Hepatocyte (in vitro differentiated cells): ENCODE data around the gene GPATCH2. TPM values are rescaled to one million over a fixed set of nuclear protein-coding genes. Genes with fewer than 3 reads are reported as not detected.

ENCODE experiments used
- DNase-seq: peaks from one replicate; pipeline ENCODE4 v3.0.0-alpha.2; 2016; ENCODE audit warnings: low spot score
- H2AFZ ChIP-seq: fragments of 200-600 bp; sonication (generic); 2 replicates; pipeline ENCODE4 v1.6.0; 2016; ENCODE audit warnings: antibody characterized with exemption, mild to moderate bottlenecking
- H3K27ac ChIP-seq: fragments of 200-600 bp; sonication (generic); 2 replicates; pipeline ENCODE4 v1.5.1; 2016; ENCODE audit warnings: mild to moderate bottlenecking
- H3K27me3 ChIP-seq: fragments of 200-600 bp; sonication (generic); 2 replicates; pipeline ENCODE4 v1.6.1; 2016
- H3K36me3 ChIP-seq: fragments of 200-600 bp; sonication (generic); replicated peaks from 2 replicates; pipeline ENCODE4 v1.5.1; 2016; ENCODE audit warnings: low read depth; ENCODE audit not compliant: insufficient read depth
- H3K4me1 ChIP-seq: fragments of 200-600 bp; sonication (generic); 2 replicates; pipeline ENCODE4 v1.5.1; 2016; ENCODE audit warnings: mild to moderate bottlenecking, moderate library complexity; ENCODE audit not compliant: insufficient read depth
- H3K4me2 ChIP-seq: fragments of 200-600 bp; sonication (generic); 2 replicates; pipeline ENCODE4 v1.6.0; 2016
- H3K4me3 ChIP-seq: fragments of 200-600 bp; sonication (generic); 2 replicates; pipeline ENCODE4 v1.5.1; 2016; ENCODE audit warnings: mild to moderate bottlenecking
- H3K79me2 ChIP-seq: fragments of 200-600 bp; sonication (generic); 2 replicates; pipeline ENCODE4 v1.6.0; 2017; ENCODE audit warnings: mild to moderate bottlenecking
- H3K9me2 ChIP-seq: fragments of 200-600 bp; sonication (generic); replicated peaks from 2 replicates; pipeline ENCODE4 v1.6.0; 2017; ENCODE audit warnings: mild to moderate bottlenecking; ENCODE audit not compliant: insufficient read depth
- H3K9me3 ChIP-seq: fragments of 200-600 bp; sonication (generic); 2 replicates; pipeline ENCODE4 v1.5.1; 2016; ENCODE audit warnings: low read depth, mild to moderate bottlenecking
- H4K20me1 ChIP-seq: fragments of 200-600 bp; sonication (generic); 2 replicates; pipeline ENCODE4 v1.6.0; 2016; ENCODE audit warnings: mild to moderate bottlenecking; ENCODE audit not compliant: insufficient read depth, poor library complexity, severe bottlenecking
- EZH2 ChIP-seq: fragments of 200-600 bp; sonication (generic); IDR thresholded peaks from 2 replicates; pipeline ENCODE4 v1.6.1; 2016; ENCODE audit warnings: antibody characterized with exemption, mild to moderate bottlenecking, borderline replicate concordance
- EZH2phosphoT487 ChIP-seq: fragments of 200-600 bp; sonication (generic); IDR thresholded peaks from one replicate; pipeline ENCODE4 v1.6.1; 2018; ENCODE audit warnings: antibody characterized with exemption, mild to moderate bottlenecking, low read depth, moderate library complexity; ENCODE audit not compliant: unreplicated experiment, severe bottlenecking
- WGBS: methylation state at CpG from one replicate; pipeline ENCODE4 v1.1.6; 2016; ENCODE audit warnings: low lambda C conversion rate; ENCODE audit errors: missing lambda C conversion rate; 5-methylcytosine and 5-hydroxymethylcytosine counted together
- polyA plus RNA-seq: library from polyadenylated mRNA; unstranded; fragments of >200 nt; fragmentation: Nextera tagmentation; extraction: Ambion mirVana; gene quantifications from 2 replicates; pipeline ENCODE4 v1.2.1, GENCODE V29; 2016
- total RNA-seq: library from RNA; depleted of rRNA; stranded (reverse); fragments of >200 nt; gene quantifications from 2 replicates; pipeline ENCODE4 v1.2.3, GENCODE V29; 2014
- TF ChIP-seq, protein P1 (sequence below): fragments of 200-600 bp; sonication (generic); IDR thresholded peaks from 2 replicates; pipeline ENCODE4 v1.5.1; 2016; ENCODE audit warnings: antibody characterized with exemption, mild to moderate bottlenecking; ENCODE audit not compliant: poor library complexity

Gene GPATCH2
- total and polyA plus RNA-seq, 2 experiments from 2014 or later: 7.8 to 22.5 TPM

GRCh38 chr1:217626321-217626720, 4.6 kb downstream of the GPATCH2 start:
- Histone ChIP-seq H3K36me3 (no peaks in the 10 kb centered on the region), H4K20me1 (no peaks in the 10 kb centered on the region), H2AFZ (no peak overlapping the region), H3K27me3 (no peaks in the 10 kb centered on the region), H3K4me2 (no peak overlapping the region), H3K9me3 (no peaks in the 10 kb centered on the region), H3K79me2 (peaks cover 88% of the 10 kb centered on the region), H3K27ac (no peak overlapping the region), H3K4me3 (no peak overlapping the region), H3K4me1 (peaks cover 12% of the 10 kb centered on the region), H3K9me2 (no peaks in the 10 kb centered on the region)
- TF ChIP-seq EZH2phosphoT487: no peak
- TF ChIP-seq EZH2: no peak
- TF ChIP-seq, protein P1, sequence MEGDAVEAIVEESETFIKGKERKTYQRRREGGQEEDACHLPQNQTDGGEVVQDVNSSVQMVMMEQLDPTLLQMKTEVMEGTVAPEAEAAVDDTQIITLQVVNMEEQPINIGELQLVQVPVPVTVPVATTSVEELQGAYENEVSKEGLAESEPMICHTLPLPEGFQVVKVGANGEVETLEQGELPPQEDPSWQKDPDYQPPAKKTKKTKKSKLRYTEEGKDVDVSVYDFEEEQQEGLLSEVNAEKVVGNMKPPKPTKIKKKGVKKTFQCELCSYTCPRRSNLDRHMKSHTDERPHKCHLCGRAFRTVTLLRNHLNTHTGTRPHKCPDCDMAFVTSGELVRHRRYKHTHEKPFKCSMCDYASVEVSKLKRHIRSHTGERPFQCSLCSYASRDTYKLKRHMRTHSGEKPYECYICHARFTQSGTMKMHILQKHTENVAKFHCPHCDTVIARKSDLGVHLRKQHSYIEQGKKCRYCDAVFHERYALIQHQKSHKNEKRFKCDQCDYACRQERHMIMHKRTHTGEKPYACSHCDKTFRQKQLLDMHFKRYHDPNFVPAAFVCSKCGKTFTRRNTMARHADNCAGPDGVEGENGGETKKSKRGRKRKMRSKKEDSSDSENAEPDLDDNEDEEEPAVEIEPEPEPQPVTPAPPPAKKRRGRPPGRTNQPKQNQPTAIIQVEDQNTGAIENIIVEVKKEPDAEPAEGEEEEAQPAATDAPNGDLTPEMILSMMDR: no peak
- no peak for DNase-seq
- 98% methylated on average over 2 of the region's 2 CpGs for WGBS

- no peaks in the 10 kb centered on the region for H4K20me1 ChIP-seq
- no peak for TF ChIP-seq EZH2phosphoT487
- TF ChIP-seq EZH2: no peak
- TF ChIP-seq, protein P1: no peak
- no peak for DNase-seq
- no peak overlapping the region for H3K4me3 ChIP-seq
- no peaks in the 10 kb centered on the region for H3K9me3 ChIP-seq
- 95% methylated on average over 3 of the region's 3 CpGs for WGBS
- peaks cover 60% of the 10 kb centered on the region for H3K79me2 ChIP-seq
- no peaks in the 10 kb centered on the region for H3K36me3 ChIP-seq
- H3K9me2 ChIP-seq: no peaks in the 10 kb centered on the region
- no peak overlapping the region for H3K4me2 ChIP-seq
- no peaks in the 10 kb centered on the region for H3K27me3 ChIP-seq
- H2AFZ ChIP-seq: no peak overlapping the region
- no peak overlapping the region for H3K27ac ChIP-seq
- H3K4me1 ChIP-seq: no peaks in the 10 kb centered on the region
Observed at GRCh38 chr1:217622042-217622441, 8.8 kb downstream of the GPATCH2 start.

- Histone ChIP-seq H3K36me3 (no peaks in the 10 kb centered on the region), H3K27ac (no peak overlapping the region), H3K9me2 (no peaks in the 10 kb centered on the region), H3K27me3 (no peaks in the 10 kb centered on the region), H3K4me3 (no peak overlapping the region), H3K4me2 (no peak overlapping the region), H3K4me1 (no peaks in the 10 kb centered on the region), H4K20me1 (no peaks in the 10 kb centered on the region), H2AFZ (no peak overlapping the region), H3K9me3 (no peaks in the 10 kb centered on the region), H3K79me2 (peaks cover 49% of the 10 kb centered on the region)
- WGBS: 95% methylated on average over 4 of the region's 4 CpGs
- DNase-seq: no peak
- TF ChIP-seq EZH2phosphoT487 (no peak), EZH2 (no peak)
- TF ChIP-seq, protein P1: no peak
Observed at GRCh38 chr1:217620814-217621213, 10.1 kb downstream of the GPATCH2 start.

GRCh38 chr1:217617126-217617525, 13.8 kb downstream of the GPATCH2 start:
- 60% methylated on average over 1 of the region's 1 CpG for WGBS
- DNase-seq: peak; percentile 3
- peaks cover 27% of the 10 kb centered on the region for H3K79me2 ChIP-seq
- H3K27ac ChIP-seq: no peak overlapping the region
- H3K4me2 ChIP-seq: peak overlapping the region; percentile 1
- TF ChIP-seq EZH2 (no peak), EZH2phosphoT487 (no peak)
- TF ChIP-seq, protein P1: no peak
- no peaks in the 10 kb centered on the region for H3K27me3 ChIP-seq
- no peak overlapping the region for H3K4me3 ChIP-seq
- H3K4me1 ChIP-seq: no peaks in the 10 kb centered on the region
- H3K9me3 ChIP-seq: no peaks in the 10 kb centered on the region
- no peaks in the 10 kb centered on the region for H3K36me3 ChIP-seq
- no peaks in the 10 kb centered on the region for H3K9me2 ChIP-seq
- H4K20me1 ChIP-seq: no peaks in the 10 kb centered on the region
- no peak overlapping the region for H2AFZ ChIP-seq
